Stimulated activated CD4-positive, alpha-beta T cell treated with anti-CD3 and anti-CD28 coated beads, Interleukin-4, amount 100 ng/mL, for 1 hour (primary cell): ENCODE measurements around the gene NEURL4.
"Not testable (repeated sequence)": the region's sequence is repeated elsewhere in the genome, so short reads cannot be mapped to it uniquely, and the experiment has no call there.

Experiments
- DNase-seq: peaks from one replicate; pipeline ENCODE4 v3.0.0-alpha.2; 2020

The NEURL4 gene

DNA sequence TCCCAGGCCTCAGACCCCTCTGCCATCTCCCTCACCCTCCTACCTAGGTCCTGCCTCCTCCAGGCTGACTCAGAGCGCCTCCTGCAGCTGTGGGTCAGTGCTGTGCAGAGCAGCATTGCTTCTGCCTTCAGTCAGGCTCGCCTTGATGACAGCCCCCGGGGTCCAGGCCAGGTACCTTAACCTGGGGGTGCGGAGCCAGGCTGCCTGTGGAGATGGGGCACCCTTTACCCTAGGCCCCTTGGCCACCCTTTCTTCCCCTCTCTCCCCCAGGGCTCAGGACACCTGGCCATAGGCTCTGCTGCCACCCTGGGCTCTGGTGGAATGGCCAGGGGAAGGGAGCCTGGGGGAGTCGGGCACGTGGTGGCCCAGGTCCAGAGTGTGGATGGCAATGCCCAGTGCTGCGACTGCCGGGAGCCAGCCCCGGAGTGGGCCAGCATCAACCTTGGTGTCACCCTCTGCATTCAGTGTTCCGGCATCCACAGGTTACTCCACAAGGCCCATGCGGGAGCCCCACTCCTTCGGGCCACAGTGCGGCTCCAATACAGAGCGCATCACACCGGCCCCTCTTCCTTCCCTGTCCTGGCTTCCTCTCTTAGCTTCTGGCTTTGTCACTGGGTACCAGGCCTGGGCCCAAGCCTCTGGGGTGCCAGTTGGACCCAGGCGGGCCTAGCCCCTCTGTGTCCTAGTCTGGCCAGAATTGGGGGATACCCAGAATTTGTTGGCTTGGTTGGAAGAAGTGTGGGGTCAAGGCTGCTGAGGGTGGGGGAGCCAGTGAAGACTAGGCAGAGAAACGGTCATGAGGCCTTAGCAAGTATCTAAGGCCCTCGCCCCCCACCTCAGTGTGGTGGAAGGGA is 17.9 kb upstream of the NEURL4 start:
- no peak for DNase-seq

DNA sequence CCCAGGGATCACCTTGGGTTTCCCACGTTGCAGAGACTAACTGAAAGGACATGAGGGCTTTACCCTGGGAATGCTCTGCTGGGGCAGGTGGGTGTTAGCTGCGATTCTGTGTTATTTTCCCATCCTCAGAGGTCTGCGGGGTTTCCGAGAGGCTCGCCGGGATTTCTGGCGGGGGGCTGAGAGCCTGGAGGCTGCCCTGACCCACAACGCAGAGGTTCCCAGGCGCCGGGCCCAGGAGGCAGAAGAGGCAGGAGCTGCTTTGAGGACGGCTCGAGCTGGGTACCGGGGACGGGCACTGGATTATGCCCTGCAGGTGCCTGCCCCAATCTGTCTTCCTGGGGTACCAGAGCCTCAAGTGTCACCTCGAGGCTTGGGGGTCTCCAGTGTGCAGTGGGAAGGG is 14.1 kb upstream of the NEURL4 start:
- no peak for DNase-seq

GRCh38 chr17:7341842-7342241 is 12.7 kb upstream of the NEURL4 start:
- DNase-seq = no peak

- DNase-seq = no peak
These were observed 11.0 kb upstream of the NEURL4 start for GRCh38 chr17:7340179-7340578.

GRCh38 chr17:7337600-7337999 is 8.5 kb upstream of the NEURL4 start:
- not testable (repeated sequence) for DNase-seq

DNA sequence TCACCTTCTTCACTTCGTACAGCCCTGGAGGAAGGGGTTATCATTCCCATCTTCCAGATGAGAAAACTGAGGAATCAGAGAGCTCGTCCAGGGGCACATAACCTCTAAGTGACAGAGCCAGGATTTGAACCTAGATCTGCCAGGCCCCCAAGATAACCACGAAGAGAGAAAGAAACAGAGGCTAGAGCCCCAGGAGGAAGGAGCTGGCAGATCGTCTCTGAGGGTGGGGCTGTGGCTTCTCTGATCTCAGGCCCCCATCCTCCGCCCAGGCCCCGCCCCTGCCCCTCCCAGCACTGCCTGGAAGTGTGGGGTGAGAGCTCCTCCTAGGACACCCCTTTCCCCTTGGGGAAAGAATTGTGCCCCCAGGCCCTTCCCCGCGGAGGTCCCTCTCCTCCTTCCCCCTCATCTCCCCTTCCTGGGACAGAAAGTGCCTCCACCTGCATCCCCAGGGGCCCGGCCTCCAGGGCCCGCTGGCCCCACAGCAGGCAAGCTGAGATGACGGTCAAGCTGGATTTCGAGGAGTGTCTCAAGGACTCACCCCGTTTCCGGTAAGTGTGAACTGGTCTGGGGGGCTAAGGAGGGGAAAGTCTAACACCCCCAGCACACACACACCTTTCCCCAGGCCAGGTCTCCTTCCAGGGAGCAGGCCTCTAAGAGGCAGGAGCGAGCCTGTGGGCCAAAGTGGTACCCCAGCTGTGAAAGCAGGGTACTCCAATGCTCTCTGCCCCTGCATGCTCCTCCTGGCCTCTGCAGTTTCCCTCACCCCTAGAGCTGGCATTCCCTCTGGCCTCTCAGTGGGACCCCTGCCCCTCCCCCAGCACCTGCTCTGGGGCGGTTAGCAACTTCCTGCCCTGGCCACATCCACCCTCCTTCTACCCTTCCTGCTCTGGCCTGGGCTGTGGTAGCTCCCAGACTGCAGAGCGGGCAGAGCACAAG is 7.4 kb upstream of the NEURL4 start, which contains the start of gene ACAP1:
ACAP1 (plus strand) TSS at position 290 of the 936 bp plus-strand sequence; CDS start at position 496, 206 bp downstream.
- peak; percentile 83 for DNase-seq

DNA sequence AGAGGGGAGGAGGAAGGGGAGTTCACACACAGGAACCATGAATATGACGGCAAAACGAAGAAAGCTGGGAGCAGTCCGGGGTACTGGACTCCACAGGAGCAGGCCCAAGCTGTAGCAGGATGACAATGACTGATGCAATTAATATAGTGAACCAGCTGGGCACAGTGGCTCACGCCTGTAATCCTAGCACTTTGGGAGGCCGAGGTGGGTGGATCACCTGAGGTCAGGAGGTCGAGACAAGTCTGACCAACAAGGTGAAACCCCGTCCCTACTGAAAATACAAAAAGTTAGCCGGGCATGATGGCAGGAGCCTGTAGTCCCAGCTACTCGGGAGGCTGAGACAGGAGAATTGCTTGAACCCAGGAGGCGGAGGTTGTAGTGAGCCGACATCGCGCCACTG is 6.6 kb upstream of the NEURL4 start:
- DNase-seq = not testable (repeated sequence)

GRCh38 chr17:7334938-7335538 is 5.9 kb upstream of the NEURL4 start:
- DNase-seq = no peak

DNA sequence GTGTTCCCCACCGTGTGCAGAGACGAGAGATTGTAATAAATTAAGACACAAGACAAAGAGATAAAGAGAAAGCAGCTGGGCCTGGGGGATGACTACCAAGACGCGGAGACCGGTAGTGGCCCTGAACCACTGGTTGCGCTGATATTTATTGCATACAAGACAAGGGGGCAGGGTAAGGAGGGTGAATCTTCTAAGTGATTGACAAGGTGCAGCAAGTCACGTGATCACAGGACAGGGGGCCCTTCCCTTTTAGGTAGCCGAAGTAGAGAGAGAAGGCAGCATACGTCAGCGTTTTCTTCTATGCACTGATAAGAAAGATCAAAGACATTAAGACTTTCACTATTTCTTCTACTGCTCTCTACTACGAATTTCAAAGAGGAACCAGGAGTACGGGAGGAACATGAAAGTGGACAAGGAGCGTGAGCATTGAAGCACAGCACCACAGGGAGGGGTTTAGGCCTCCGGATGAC is 3.5 kb upstream of the NEURL4 start:
- DNase-seq = not testable (repeated sequence)

DNA sequence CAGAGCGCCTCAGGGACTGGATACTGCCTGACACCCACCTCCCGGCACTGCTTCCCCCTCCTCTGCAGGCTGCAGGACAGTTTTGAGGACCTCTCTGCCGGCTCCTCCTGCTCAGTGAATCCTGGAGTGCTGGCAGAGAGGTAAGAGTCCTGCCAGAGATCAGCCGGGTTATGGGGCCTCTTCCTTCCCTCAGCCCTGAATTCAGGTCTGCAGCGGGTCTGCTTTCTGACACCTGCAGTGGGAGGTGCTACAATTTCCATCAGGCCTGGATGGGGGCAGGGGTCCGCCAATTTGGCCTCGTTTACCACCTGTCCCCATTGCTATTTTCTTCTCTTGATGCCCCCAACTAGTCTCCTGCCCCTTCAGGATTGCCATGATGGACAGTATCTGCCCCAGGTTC is 3.0 kb upstream of the NEURL4 start:
- no peak for DNase-seq

DNA sequence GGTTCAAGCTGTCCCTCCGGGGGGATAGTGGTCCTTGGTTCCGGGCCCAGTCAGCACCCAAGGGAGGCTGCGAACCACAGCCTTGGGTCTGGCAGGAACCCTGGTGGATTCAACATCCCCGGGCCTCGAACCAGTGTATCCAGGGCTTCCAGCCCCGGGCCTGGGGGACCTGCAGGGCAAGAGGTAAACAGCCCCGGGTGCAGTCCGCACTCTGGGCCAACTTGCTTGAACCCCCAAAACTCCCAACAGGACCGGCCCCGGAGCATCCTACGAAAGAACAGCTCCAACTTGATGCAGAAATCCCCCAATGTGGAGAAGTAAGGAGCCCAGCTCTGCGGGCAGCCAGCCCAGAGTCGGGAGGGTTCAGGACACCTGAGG is 1.5 kb upstream of the NEURL4 start:
- no peak for DNase-seq

DNA sequence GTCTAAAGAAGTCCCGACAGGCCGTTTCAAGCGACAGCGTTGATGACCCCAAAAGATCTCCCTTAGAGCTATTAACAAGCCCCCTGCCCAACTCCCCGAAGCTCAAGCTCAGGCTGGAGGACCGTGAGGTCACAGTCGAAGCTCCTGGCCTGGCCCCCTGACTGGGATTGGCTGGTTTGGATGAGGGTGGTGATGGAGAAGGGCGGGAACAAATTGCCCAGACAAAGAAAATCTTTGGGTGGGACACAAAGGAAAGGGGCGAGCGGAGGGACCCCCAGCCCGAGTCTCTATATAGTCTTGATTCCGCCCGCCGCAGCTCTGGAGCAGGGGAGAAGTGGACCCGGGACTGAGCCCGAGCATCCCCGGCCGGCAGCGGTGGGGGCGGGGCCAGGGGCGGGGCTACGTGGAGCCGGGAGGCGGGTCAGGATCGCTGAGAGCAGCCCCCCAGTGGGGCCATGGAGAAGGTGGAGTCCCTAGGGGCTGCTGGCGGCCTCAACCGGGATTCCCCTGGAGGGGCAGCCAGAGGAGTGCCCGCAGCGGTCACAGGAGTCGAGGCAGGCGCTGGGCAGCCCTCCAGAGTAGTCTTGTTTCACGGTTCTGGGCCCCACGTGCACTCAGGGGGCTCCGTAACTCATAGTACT is 982 bp upstream of the NEURL4 start:
- peak; percentile 76 for DNase-seq

- peak; percentile 94 for DNase-seq
These were observed 350 bp upstream of the NEURL4 start for GRCh38 chr17:7329374-7329996.

- DNase-seq = no peak
These were observed 1.1 kb downstream of the NEURL4 start for GRCh38 chr17:7328009-7328408.

GRCh38 chr17:7327501-7327900 is 1.6 kb downstream of the NEURL4 start:
- no peak for DNase-seq

DNA sequence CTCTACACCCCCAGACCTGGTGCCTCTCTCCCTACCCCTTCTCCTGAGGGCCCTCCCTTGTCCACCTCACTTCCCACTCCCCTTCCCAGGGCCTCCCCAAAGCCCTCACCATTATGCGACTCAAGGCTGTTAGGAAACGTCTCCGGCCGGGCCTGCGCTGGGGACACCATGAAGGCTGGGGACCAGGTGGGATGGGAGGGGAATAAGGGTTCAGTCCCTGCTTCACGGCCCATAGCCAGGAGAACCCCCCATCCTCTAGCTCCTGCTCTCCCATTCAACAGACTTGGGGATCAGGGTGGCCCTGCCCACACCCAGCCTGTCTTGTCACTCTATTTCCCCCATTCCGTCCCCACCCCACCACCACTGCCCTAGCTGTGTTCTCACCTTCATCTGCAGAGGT is 2.1 kb downstream of the NEURL4 start:
- no peak for DNase-seq

DNA sequence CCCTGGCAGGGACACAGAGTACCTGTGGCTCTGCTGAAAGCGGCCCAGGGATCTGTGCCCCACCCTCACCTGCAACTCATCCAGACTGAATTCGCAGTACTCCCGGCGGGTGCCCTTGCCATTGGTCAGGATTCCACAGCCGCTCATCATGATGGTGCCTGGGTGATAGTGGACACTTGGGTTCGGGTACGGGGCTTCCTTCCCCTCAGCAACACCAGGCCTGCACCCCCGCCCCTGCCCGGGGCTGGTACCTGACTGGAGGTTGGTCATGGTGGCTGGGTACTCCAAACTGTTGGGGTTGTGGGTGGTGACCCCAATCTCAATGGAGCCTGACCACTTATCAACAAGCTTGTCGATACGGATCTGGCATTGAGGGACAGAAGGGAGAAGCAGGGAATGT is 2.9 kb downstream of the NEURL4 start:
- no peak for DNase-seq

DNA sequence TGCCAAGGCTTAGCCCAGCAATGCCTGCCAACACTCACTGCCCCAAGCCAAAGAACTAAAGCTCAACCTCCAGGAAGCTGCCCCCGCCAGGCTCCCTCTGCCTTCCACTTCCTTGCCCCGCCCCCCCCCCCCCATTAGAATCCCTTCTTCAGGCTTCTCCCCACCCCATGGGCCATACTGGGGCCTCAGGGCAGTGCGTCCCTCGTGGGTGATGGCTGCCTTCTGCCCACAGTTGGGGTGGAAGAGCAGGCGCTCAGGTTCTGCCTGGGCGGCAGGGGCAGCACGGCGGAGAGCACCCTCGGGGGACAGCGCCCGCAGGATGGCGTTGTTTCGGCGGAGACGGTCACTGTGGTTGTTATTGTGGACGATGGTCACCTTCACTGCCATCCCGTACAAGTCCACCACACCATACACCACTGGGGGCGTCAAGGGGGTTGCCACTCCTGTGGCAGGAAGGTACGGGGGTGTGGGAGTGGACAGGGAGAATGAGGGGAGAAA is 4.1 kb downstream of the NEURL4 start:
- no peak for DNase-seq

GRCh38 chr17:7324438-7324779 is 4.7 kb downstream of the NEURL4 start:
- DNase-seq = no peak

DNA sequence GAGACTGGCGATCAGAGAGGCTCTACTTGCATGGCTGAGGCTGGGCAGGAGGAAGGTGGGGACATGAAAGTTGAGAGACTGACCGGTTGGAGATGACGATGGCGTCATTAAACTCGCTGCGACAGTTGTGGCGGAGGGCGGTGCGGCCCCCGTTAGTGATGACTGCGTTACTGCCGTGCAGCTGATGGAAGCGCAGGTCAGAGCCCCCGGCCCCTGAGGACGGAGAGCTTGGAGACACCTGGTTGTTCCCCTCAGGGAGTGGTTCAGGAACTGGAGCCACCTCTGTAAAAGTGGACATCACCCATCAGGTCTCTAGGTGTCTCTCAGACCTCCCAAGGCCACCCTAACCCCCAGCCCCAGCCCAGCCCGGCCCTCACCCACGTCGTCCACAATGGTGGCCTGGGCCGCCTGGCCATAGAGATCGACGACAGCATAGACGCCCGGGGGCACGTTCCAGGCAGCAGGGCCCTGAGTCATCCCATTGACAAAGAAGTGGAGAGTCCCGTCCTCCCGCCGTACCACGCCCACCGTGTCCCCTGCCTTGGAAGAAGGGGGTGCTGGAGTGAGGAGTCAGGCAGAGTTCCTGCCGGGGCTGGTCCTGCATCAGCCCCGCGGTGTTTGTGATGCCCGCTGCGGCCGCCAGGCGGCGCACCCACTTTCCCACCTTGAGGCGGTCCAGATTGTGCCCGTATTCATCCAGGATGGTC is 5.3 kb downstream of the NEURL4 start:
- DNase-seq = peak; percentile 71

DNA sequence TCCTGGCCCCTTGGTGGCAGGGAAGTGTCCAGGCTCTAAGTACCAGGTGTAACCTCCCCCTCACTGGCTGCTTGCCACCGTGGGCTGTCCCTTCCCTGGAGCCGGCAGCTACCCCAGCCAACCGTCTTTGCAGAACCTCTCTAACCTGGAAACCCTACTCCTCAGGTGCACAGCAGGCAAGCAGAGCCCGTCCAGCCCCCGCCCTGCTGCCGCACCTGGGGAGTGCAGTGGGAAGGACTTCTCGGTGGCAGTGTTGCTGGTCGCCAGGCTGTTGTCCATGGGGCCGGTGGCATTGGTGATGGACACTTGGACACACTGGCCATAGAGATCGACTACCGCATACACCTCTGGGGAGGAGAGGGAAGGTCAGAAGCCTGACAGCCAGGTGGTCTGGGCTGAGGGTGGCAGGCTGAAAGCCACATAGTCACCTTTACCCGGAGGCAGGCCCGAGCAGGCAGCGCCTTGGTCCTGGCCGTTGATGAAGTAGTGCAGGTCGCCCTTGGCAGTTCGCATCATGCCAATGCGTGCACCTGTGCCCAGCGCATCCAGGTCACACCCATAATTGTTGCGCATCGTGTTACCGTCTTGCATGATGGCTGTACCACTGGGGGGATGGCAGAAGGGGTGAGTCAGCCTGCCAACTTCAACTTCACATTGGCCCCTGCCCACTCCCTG is 6.5 kb downstream of the NEURL4 start:
- DNase-seq = no peak
